Hematopoietic multipotent progenitor cell treated with erythropoietin and hydrocortisone succinate and interleukin-3 and kit ligand, for 8 days (in vitro differentiated cells): ENCODE data around the gene AFM.
"Not testable (repeated sequence)": the region's sequence is repeated elsewhere in the genome, so short reads cannot be mapped to it uniquely, and the experiment has no call there.

Experiments used
- DNase-seq: peaks from one replicate; pipeline ENCODE4 v3.0.0-alpha.2; 2015

AFM gene

GRCh38 chr4:73507541-73507940 is 26.0 kb downstream of the AFM start:
- no peak for DNase-seq

DNA sequence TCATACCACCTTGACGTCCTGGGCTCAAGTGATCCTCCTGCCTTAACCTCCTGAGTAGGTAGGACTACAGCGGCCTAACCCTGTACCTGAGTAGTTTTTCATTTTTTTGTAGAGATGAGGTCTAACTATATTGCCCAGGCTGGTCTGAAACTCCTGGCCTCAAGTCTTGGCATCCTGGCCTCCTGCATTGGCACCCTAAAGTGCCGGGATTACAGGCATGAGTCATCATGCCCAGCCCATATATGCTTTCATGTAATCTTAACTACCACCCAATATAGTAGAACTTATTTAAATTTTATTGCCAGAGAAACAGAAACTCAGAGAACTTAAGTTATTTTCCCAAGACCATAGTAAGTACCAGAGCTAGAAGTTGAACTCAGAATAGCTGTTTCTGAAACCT is 27.1 kb downstream of the AFM start:
- no peak for DNase-seq

- DNase-seq, result no peak
Measured at GRCh38 chr4:73518340-73518739, 36.8 kb downstream of the AFM start.

- DNase-seq, result no peak
Measured at GRCh38 chr4:73520821-73521220, 39.3 kb downstream of the AFM start.

- no peak for DNase-seq
Measured at GRCh38 chr4:73523126-73523525, 41.6 kb downstream of the AFM start.

DNA sequence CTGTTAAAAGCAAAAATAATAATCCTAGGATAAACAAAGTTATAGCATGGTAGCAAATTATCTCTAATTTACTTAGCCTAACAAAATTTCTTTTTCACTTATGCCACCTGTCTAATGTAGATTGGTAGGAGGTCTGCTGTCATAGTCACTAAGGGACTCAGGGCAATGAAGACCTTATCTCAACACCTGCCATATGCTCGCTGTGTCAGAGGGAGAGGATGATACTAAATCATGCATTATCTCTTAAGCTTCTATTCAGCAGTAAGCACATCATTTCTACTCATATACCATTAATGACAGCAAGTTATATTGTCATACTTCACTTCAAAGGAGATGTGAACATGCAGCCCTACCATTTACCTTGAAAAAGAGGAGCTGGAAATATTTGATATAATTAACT is 44.1 kb downstream of the AFM start:
- no peak for DNase-seq

GRCh38 chr4:73527196-73527595 is 45.7 kb downstream of the AFM start:
- DNase-seq, result no peak

DNA sequence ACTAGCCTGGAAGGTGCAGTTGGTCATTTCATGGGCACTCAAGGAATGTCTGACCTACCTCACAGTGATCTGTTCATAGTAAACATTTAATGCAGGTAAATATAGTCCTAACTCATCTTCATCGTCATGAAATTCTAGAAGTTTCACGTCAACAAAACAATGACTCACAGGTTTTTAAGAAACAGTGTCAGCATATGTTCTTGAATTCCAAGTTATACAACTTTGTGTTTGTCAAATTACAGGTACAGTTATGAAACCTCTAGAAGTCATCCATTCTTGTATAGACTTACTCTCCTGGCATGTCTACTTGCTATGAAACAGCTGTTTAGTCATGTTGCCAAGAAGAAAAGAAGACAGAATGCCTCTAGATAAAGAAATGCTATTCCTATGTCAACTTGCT is 46.6 kb downstream of the AFM start:
- DNase-seq, result no peak

GRCh38 chr4:73533515-73534422 is 52.2 kb downstream of the AFM start:
- DNase-seq, result no peak

DNA sequence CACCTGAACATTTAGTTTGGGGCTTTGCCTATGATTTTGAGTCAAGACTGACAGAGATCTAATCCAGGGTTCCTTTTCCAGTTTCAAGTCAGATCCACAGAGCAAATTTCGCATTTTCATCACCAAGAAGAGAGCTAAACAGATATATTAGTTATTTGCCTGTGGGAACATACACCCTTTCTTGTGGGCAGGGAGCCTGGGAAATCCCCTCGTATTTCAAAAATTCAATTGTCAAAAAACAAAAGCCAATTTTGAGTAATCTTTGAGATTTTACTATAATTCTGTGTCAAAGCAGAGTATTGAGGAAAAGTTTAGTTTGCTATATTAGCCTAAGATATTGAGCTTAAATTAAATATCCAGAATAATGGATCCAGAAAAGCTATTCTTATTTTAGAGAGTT is 56.6 kb downstream of the AFM start:
- no peak for DNase-seq

- DNase-seq, result no peak
Measured at GRCh38 chr4:73539386-73539785, 57.8 kb downstream of the AFM start.

GRCh38 chr4:73540826-73541225 is 59.3 kb downstream of the AFM start:
- DNase-seq, result no peak

DNA sequence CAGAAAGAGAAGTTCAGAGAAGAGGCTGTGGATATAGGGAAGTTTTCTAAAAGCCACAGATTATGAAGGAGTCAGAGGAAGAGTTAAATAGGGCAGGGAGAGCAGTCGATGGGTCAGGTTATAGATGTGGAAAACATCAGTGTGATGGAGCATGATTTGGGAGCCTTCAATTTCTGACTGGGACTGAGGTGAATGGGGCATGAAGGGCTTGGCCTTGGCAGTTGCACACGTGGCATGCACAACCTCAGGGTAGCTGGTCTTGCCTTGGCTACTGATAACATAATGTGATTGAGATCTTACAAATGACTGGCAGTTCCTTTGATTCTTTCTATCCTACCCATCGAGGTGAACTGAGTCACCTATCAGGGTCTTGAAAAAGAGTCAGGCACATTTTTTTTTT is 59.7 kb downstream of the AFM start:
- DNase-seq, result no peak

DNA sequence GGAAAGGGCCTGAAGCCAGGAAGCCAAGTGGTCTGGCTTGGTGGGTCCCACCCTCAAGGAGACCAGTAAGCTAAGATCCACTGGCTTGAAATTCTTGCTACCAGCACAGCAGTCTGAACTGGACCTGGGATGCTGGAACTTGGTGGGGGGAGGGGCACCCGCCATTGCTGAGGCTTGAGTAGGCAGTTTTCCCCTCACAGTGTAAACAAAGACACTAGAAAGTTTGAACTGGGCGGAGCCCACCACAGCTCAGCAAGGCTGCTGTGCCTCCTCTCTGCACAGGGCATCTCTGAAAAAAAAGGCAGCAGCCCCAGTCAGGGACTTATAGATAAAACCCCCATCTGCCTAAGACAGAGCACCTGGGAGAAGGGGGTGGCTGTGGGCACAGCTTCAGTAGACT is 63.1 kb downstream of the AFM start:
- no peak for DNase-seq

- DNase-seq, result not testable (repeated sequence)
Measured at GRCh38 chr4:73550865-73551264, 69.3 kb downstream of the AFM start.
